ENCODE results near the gene SLC4A1AP.

Gene SLC4A1AP

GRCh38 chr2:27703638-27704341 is 40.1 kb downstream of the SLC4A1AP start:
- DNase-seq (ENCODE audit: insufficient read length, low spot score): no peak
- TF ChIP-seq POLR2A (IDR thresholded peaks at IDR 0.05; ENCODE audit: low read depth, low read length): no peak
- peak; percentile 11 for FAIRE-seq

- no peak for FAIRE-seq
- TF ChIP-seq POLR2A (IDR thresholded peaks at IDR 0.05; ENCODE audit: low read depth, low read length): no peak
- no peak for DNase-seq (ENCODE audit: insufficient read length, low spot score)
Observed at GRCh38 chr2:27704342-27704876, 40.7 kb downstream of the SLC4A1AP start.

GRCh38 chr2:27705851-27706622 is 42.3 kb downstream of the SLC4A1AP start:
- DNase-seq (ENCODE audit: insufficient read length, low spot score): peak; percentile 76
- TF ChIP-seq POLR2A (IDR thresholded peaks at IDR 0.05; ENCODE audit: low read depth, low read length): no peak
- peak; percentile 95 for FAIRE-seq

- TF ChIP-seq POLR2A (IDR thresholded peaks at IDR 0.05; ENCODE audit: low read depth, low read length): no peak
- FAIRE-seq (no peak), DNase-seq (ENCODE audit: insufficient read length, low spot score) (no peak)
Observed at GRCh38 chr2:27707462-27708256, 44.0 kb downstream of the SLC4A1AP start.

- no peak for DNase-seq (ENCODE audit: insufficient read length, low spot score)
- no peak for TF ChIP-seq POLR2A (IDR thresholded peaks at IDR 0.05; ENCODE audit: low read depth, low read length)
Observed at GRCh38 chr2:27708257-27708654, 44.6 kb downstream of the SLC4A1AP start.

GRCh38 chr2:27708666-27709065 is 45.0 kb downstream of the SLC4A1AP start:
- no peak for DNase-seq (ENCODE audit: insufficient read length, low spot score)
- no peak for TF ChIP-seq POLR2A (IDR thresholded peaks at IDR 0.05; ENCODE audit: low read depth, low read length)
- FAIRE-seq: no peak

More at GRCh38 chr2:27708257-27708654, 44.6 kb downstream of the SLC4A1AP start:
- FAIRE-seq: no peak

GRCh38 chr2:27709326-27709725 is 45.6 kb downstream of the SLC4A1AP start:
- DNase-seq (ENCODE audit: insufficient read length, low spot score) (no peak), FAIRE-seq (no peak)

GRCh38 chr2:27709960-27710575 is 46.4 kb downstream of the SLC4A1AP start:
- DNase-seq (ENCODE audit: insufficient read length, low spot score) (no peak), FAIRE-seq (no peak)
- no peak for TF ChIP-seq POLR2A (IDR thresholded peaks at IDR 0.05; ENCODE audit: low read depth, low read length)

More at GRCh38 chr2:27709326-27709725, 45.6 kb downstream of the SLC4A1AP start:
- no peak for TF ChIP-seq POLR2A (IDR thresholded peaks at IDR 0.05; ENCODE audit: low read depth, low read length)

GRCh38 chr2:27710640-27711430 is 47.1 kb downstream of the SLC4A1AP start:
- DNase-seq (ENCODE audit: insufficient read length, low spot score): no peak
- no peak for TF ChIP-seq POLR2A (IDR thresholded peaks at IDR 0.05; ENCODE audit: low read depth, low read length)
- FAIRE-seq: no peak

- FAIRE-seq (no peak), DNase-seq (ENCODE audit: insufficient read length, low spot score) (no peak)
- TF ChIP-seq POLR2A (IDR thresholded peaks at IDR 0.05; ENCODE audit: low read depth, low read length): no peak
Observed at GRCh38 chr2:27711804-27712203, 48.1 kb downstream of the SLC4A1AP start.

GRCh38 chr2:27712522-27712921 is 48.8 kb downstream of the SLC4A1AP start:
- no peak for FAIRE-seq

GRCh38 chr2:27713201-27713600 is 49.5 kb downstream of the SLC4A1AP start:
- no peak for TF ChIP-seq POLR2A (IDR thresholded peaks at IDR 0.05; ENCODE audit: low read depth, low read length)
- FAIRE-seq: no peak
- DNase-seq (ENCODE audit: insufficient read length, low spot score): no peak

More at GRCh38 chr2:27712522-27712921, 48.8 kb downstream of the SLC4A1AP start:
- DNase-seq (ENCODE audit: insufficient read length, low spot score): no peak
- TF ChIP-seq POLR2A (IDR thresholded peaks at IDR 0.05; ENCODE audit: low read depth, low read length): no peak

- FAIRE-seq: no peak
- TF ChIP-seq POLR2A (IDR thresholded peaks at IDR 0.05; ENCODE audit: low read depth, low read length): no peak
- no peak for DNase-seq (ENCODE audit: insufficient read length, low spot score)
Observed at GRCh38 chr2:27714053-27714452, 50.4 kb downstream of the SLC4A1AP start.

Data from H54 (cell line).